ENCODE measurements around the gene CA7.

The CA7 gene

DNA sequence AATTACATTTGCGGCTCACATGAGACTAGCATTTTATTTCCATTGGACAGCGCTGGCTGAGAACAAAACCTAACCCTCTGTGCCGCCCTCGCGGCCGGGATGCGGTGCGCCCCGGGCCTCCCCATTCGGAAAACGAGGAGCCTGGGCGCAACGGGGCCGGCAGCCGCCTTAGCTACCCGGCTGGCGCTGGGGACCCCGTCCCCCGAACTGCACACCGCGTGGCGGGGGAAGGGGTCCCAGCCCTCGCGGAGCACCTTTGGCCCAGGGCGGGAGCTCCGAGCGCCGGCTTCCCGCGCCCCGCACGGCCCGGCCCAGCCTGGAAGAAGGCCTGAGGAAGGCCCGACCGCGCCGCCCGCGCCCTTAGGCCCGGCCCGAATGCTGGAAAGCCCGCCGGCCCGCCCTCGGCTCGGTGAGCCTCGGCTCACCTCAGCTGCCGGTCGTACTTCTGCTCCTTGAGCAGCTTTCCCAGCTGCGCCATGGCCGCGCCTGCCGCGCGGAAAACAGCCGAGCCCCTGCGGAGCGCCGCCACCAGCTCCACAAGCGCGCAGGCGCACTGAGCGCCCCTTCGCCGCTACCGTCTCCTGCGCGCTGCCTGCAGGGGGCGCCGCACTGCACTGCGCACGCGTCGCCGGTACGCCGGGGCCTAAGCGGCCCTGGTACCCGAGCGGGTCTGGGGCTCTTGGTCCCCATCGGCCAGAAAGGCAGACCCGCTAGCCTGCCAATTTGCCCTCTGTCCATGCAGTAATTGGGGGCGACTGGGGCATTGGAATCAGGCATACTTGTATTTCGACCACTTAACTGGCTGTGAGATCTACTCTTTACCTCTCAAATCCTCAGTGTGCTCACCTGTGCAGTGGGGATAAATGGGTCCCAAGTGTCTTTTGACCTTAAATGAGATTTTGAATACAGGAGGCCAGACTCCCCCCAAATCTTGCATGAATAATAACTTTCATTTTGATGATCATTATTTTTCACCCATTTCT is 13.5 kb upstream of the CA7 start, which contains the start of gene NAE1:
Gene NAE1 (minus strand): TSS at position 555 of the 983 bp plus-strand sequence. CDS start 77 bp downstream, at position 478.
- Histone ChIP-seq H3K27ac (peak within 1 kb of the TSS; percentile 72), H3K27me3 (peaks cover 7% of the 10 kb centered on the region), H3K4me1 (ENCODE audit: control insufficient read depth in 1 of 2, insufficient read depth in 1 of 2, low read depth in 1 of 2, low read length in 1 of 2) (peaks cover 17 to 19% of the 10 kb centered on the region in 2 experiments), H3K4me3 (ENCODE audit: low read depth in 1 of 2, low read length in 1 of 2) (peak within 1 kb of the TSS; percentile 73 to 89), H3K36me3 (peaks cover 5% of the 10 kb centered on the region), H3K9me3 (no peaks in the 10 kb centered on the region)
- TF ChIP-seq, protein P1, sequence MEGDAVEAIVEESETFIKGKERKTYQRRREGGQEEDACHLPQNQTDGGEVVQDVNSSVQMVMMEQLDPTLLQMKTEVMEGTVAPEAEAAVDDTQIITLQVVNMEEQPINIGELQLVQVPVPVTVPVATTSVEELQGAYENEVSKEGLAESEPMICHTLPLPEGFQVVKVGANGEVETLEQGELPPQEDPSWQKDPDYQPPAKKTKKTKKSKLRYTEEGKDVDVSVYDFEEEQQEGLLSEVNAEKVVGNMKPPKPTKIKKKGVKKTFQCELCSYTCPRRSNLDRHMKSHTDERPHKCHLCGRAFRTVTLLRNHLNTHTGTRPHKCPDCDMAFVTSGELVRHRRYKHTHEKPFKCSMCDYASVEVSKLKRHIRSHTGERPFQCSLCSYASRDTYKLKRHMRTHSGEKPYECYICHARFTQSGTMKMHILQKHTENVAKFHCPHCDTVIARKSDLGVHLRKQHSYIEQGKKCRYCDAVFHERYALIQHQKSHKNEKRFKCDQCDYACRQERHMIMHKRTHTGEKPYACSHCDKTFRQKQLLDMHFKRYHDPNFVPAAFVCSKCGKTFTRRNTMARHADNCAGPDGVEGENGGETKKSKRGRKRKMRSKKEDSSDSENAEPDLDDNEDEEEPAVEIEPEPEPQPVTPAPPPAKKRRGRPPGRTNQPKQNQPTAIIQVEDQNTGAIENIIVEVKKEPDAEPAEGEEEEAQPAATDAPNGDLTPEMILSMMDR (IDR thresholded peaks at IDR 0.05): peak; percentile 90

DNA sequence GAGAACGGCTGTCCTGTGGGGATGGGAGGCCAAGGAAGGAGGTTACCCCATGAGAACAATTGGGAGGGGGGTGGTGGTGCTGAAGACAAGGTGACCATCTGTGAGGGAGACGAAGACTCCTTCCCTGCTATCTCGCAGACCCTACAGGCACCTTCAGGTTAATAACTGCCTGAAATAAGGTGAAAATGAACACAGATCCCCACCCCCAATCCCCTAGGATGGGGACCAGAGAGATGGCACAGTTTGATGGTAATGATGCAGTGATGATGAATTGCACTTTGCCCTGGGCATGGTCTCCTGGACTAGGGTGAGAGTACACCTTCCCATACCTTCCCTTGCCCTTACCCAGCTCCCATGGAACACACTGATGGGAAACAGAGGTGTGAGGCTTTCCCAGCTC is 12.0 kb upstream of the CA7 start:
- Histone ChIP-seq H3K27ac (no peak overlapping the region), H3K4me1 (ENCODE audit: control insufficient read depth in 1 of 2, insufficient read depth in 1 of 2, low read depth in 1 of 2, low read length in 1 of 2) (peaks cover 17 to 19% of the 10 kb centered on the region in 2 experiments), H3K9me3 (no peaks in the 10 kb centered on the region), H3K36me3 (no peaks in the 10 kb centered on the region), H3K4me3 (ENCODE audit: low read depth in 1 of 2, low read length in 1 of 2) (no peak overlapping the region), H3K27me3 (peaks cover 7% of the 10 kb centered on the region)
- TF ChIP-seq, protein P1 (IDR thresholded peaks at IDR 0.05): no peak

DNA sequence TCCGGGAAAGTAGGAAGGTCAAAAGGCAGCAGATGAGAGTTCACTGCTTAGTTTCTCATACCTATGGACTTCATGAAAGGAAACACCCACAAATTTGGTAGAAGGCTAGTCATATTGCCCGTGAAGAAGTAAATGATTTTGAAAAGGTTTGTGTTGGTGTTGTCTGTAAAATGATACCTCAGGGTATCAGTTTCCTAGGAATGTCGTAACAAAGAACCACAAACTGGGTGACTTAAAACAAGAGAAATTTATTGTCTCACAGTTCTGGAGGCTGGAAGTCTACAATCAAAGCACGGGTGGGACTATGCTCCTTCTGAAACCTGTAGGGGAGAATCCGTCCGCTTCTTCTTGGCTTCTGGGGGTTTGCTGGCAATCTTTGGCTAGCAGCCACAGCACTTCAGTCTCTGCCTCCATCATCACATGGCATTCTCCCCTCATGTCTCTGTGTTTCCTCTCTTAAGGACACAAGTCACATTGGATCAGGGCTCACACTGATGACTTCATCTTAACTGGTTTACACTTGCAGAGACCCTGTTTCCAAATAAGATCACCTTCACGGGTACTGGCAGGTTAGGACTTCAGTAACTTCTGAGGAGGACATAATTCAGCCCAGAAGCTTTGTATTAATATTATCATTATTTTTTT is 11.4 kb upstream of the CA7 start:
- Histone ChIP-seq H3K27me3 (peaks cover 9% of the 10 kb centered on the region), H3K36me3 (no peaks in the 10 kb centered on the region), H3K4me3 (ENCODE audit: low read depth in 1 of 2, low read length in 1 of 2) (no peak overlapping the region), H3K9me3 (no peaks in the 10 kb centered on the region), H3K4me1 (ENCODE audit: control insufficient read depth in 1 of 2, insufficient read depth in 1 of 2, low read depth in 1 of 2, low read length in 1 of 2) (peaks cover 17 to 19% of the 10 kb centered on the region in 2 experiments), H3K27ac (no peak overlapping the region)
- TF ChIP-seq, protein P1 (IDR thresholded peaks at IDR 0.05): no peak

DNA sequence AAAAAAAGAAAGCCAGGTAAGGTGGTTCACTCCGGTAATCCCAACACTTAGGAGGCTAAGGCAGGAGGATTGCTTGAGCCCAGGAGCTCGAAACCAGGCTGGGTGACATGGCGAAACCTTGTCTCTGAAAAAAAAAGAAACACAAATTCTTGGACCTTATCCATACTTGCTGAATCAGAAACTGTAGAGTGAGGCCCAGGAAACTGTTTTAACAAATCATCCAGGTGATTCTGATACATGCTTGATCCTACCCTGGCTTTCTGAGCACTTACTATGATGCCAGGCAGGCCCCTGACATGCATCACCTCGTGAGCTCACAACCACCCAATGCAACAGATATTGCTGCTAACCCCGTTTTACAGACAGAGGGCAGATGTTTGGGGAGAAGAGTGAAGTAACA is 9.5 kb upstream of the CA7 start:
- H3K27ac ChIP-seq: no peak overlapping the region
- TF ChIP-seq, protein P1 (IDR thresholded peaks at IDR 0.05): no peak
- no peaks in the 10 kb centered on the region for H3K36me3 ChIP-seq
- no peaks in the 10 kb centered on the region for H3K9me3 ChIP-seq
- H3K4me1 ChIP-seq (ENCODE audit: control insufficient read depth in 1 of 2, insufficient read depth in 1 of 2, low read depth in 1 of 2, low read length in 1 of 2): peaks cover 11 to 13% of the 10 kb centered on the region in 2 experiments
- H3K27me3 ChIP-seq: peaks cover 26% of the 10 kb centered on the region
- no peak overlapping the region for H3K4me3 ChIP-seq (ENCODE audit: low read depth in 1 of 2, low read length in 1 of 2)

DNA sequence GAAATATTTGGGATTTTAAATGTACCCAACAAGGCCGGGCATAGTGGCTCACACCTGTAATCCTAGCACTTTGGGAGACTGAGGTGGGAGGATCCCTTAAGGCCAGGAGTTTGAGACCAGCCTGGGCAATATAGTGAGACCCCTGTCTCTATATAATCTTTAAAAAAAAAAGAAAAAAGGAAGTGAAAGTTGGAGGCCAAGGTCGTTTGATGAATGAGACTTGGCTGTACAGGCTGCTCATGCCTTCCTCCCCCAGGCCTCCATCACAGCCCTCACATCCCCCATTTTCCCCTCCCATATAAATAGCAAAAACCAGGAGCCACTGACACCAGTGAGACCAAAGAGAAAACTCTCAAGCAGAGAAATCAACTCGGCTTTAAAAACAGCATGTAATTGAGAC is 3.3 kb upstream of the CA7 start:
- no peak overlapping the region for H3K27ac ChIP-seq
- TF ChIP-seq, protein P1 (IDR thresholded peaks at IDR 0.05): no peak
- no peak overlapping the region for H3K4me3 ChIP-seq (ENCODE audit: low read depth in 1 of 2, low read length in 1 of 2)
- H3K36me3 ChIP-seq: no peaks in the 10 kb centered on the region
- H3K27me3 ChIP-seq: peaks cover 77% of the 10 kb centered on the region
- peaks cover 0 to 10% of the 10 kb centered on the region in 2 experiments for H3K4me1 ChIP-seq (ENCODE audit: control insufficient read depth in 1 of 2, insufficient read depth in 1 of 2, low read depth in 1 of 2, low read length in 1 of 2)
- no peaks in the 10 kb centered on the region for H3K9me3 ChIP-seq
